ENCODE results near the gene PDSS2. TPM values are rescaled to one million over a fixed set of nuclear protein-coding genes. Genes with fewer than 3 reads are reported as not detected.

PDSS2 gene
- total and polyA plus RNA-seq, 9 of the 15 experiments (the other 6 are each of a cell fraction or from before 2014, with no cell fraction given): 5.8 to 21.1 (median 12.0) TPM

GRCh38 chr6:107447663-107448216, 11.6 kb downstream of the PDSS2 start:
- no peaks in the 10 kb centered on the region for H3K79me2 ChIP-seq (ENCODE audit: control insufficient read depth, insufficient read depth, low read length)
- H3K4me3 ChIP-seq: no peak overlapping the region
- WGBS (ENCODE audit: insufficient coverage, low coverage, missing lambda C conversion rate): 62% methylated on average over 2 of the region's 2 CpGs
- CTCF ChIA-PET (ENCODE audit: low intra/inter-chr PET ratio): no interaction called here
- peaks cover 9% of the 10 kb centered on the region for H3K9me3 ChIP-seq (replicated peaks; ENCODE audit: control insufficient read depth, insufficient read depth, low read depth, low read length)
- no TSS peak for BruUV-seq (replicated peaks)
- peak in 1 of 4 experiments; percentile 3 for DNase-seq (ENCODE audit: extremely low read depth in 1 of 4, low spot score in 3 of 4)
- H3K9ac ChIP-seq (ENCODE audit: insufficient read depth in 1 of 2, low read depth in 2 of 2, low read length in 2 of 2): no peak overlapping the region
- H3K27me3 ChIP-seq (ENCODE audit: control insufficient read depth in 2 of 2, insufficient read depth in 2 of 2, low read length in 2 of 2): no peaks in the 10 kb centered on the region
- no peak overlapping the region for H3K27ac ChIP-seq (ENCODE audit: extremely low read depth, low read depth, low read length)
- intact Hi-C loops (cut with micrococcal nuclease) (no loop called here), in situ Hi-C loops (cut with MboI) (no loop called here)
- no peaks in the 10 kb centered on the region for H4K20me1 ChIP-seq (replicated peaks; ENCODE audit: control insufficient read depth, insufficient read depth, low read length)
- POLR2A ChIA-PET: no interaction called here
- no peak overlapping the region for H2AFZ ChIP-seq (ENCODE audit: low read depth, low read length)
- no peaks in the 10 kb centered on the region for H3K9me1 ChIP-seq (ENCODE audit: control insufficient read depth, insufficient read depth, low read length)
- ATAC-seq: no peak
- H3K36me3 ChIP-seq (ENCODE audit: control insufficient read depth, insufficient read depth, low read length): peaks cover 5% of the 10 kb centered on the region; the same call in 1 of the 3 replicates
- no peak for FAIRE-seq
- H3K4me2 ChIP-seq (ENCODE audit: insufficient read depth, low read length): no peak overlapping the region
- H3K4me1 ChIP-seq (replicated peaks in 1 of 2; ENCODE audit: control insufficient read depth in 2 of 2, insufficient read depth in 2 of 2, low read length in 2 of 2): no peaks in the 10 kb centered on the region
- TF ChIP-seq ZFP36 (IDR thresholded peaks at IDR 0.05; ENCODE audit: low read depth, low read length, partially characterized antibody): peak; percentile 77
- no peak for TF ChIP-seq E2F8 (IDR thresholded peaks at IDR 0.05; ENCODE audit: low read depth, partially characterized antibody)
- TF ChIP-seq ILK (tag; IDR thresholded peaks at IDR 0.05; ENCODE audit: borderline replicate concordance, low read depth): no peak
- 0 out of 2 replicates have a peak, but pooled peaks have one; percentile 45 for TF ChIP-seq ZEB2 (IDR thresholded peaks at IDR 0.05)
- TF ChIP-seq LCOR (CRISPR knock-in tag; IDR thresholded peaks at IDR 0.05): no peak
- TF ChIP-seq TRIM28 (IDR thresholded peaks at IDR 0.05): peak; percentile 96
- 0 out of 2 replicates have a peak, but pooled peaks have one; percentile 55 for TF ChIP-seq ZNF280B (CRISPR knock-in tag; IDR thresholded peaks at IDR 0.05)
- no peak for TF ChIP-seq ZNF518B (CRISPR knock-in tag; IDR thresholded peaks at IDR 0.05)
- peak; percentile 92 for TF ChIP-seq ZNF280A (IDR thresholded peaks at IDR 0.05; ENCODE audit: low read depth, partially characterized antibody)
- no peak for TF ChIP-seq PHTF2 (CRISPR knock-in tag; IDR thresholded peaks at IDR 0.05)
- TF ChIP-seq CBX3 (IDR thresholded peaks at IDR 0.05; ENCODE audit: borderline replicate concordance in 1 of 2, low read length in 2 of 2): peak in 1 of 2 experiments; percentile 94; a peak in 2 of 3 replicates
